NCI-H2107 (cell line): ENCODE data around the gene KDM1A.

ENCODE experiments used
- DNase-seq: peaks from one replicate; lab custom pipeline; 2025; lab: John Stamatoyannopoulos, UW

The KDM1A gene

GRCh38 chr1:23110391-23110790 lies 91.1 kb downstream of the KDM1A start:
- no peak for DNase-seq

- DNase-seq = no peak
Observed at GRCh38 chr1:23111600-23112535, 92.6 kb downstream of the KDM1A start.

GRCh38 chr1:23114424-23115079 lies 95.3 kb downstream of the KDM1A start:
- no peak for DNase-seq

- no peak for DNase-seq
Observed at GRCh38 chr1:23116216-23116836, 97.1 kb downstream of the KDM1A start.

GRCh38 chr1:23116921-23117699 lies 97.8 kb downstream of the KDM1A start:
- DNase-seq = no peak

- DNase-seq = no peak
Observed at GRCh38 chr1:23118407-23118806, 99.1 kb downstream of the KDM1A start.

- no peak for DNase-seq
Observed at GRCh38 chr1:23118957-23119792, 99.9 kb downstream of the KDM1A start.

- DNase-seq = no peak
Observed at GRCh38 chr1:23120383-23120782, 101.1 kb downstream of the KDM1A start.

- no peak for DNase-seq
Observed at GRCh38 chr1:23122023-23122748, 102.9 kb downstream of the KDM1A start.

GRCh38 chr1:23122796-23123195 lies 103.5 kb downstream of the KDM1A start:
- DNase-seq = no peak

GRCh38 chr1:23123528-23123927 lies 104.3 kb downstream of the KDM1A start:
- DNase-seq = no peak

- DNase-seq = no peak
Observed at GRCh38 chr1:23124259-23125026, 105.2 kb downstream of the KDM1A start.

- DNase-seq = no peak
Observed at GRCh38 chr1:23125489-23125888, 106.2 kb downstream of the KDM1A start.

GRCh38 chr1:23126200-23126599 lies 106.9 kb downstream of the KDM1A start:
- no peak for DNase-seq

- DNase-seq = no peak
Observed at GRCh38 chr1:23126801-23127200, 107.5 kb downstream of the KDM1A start.

GRCh38 chr1:23129846-23130245 lies 110.6 kb downstream of the KDM1A start:
- DNase-seq = no peak

- no peak for DNase-seq
Observed at GRCh38 chr1:23132033-23132432, 112.8 kb downstream of the KDM1A start.
